KMS-11 (cell line): ENCODE measurements around the gene CR1.
"Not testable (repeated sequence)": the region's sequence is repeated elsewhere in the genome, so short reads cannot be mapped to it uniquely, and the experiment has no call there.

ENCODE experiments used
- H2AFZ ChIP-seq: fragments of 200-600 bp; sonication (generic); 2 replicates; pipeline ENCODE4 v1.6.1; 2016; ENCODE audit warnings: antibody characterized with exemption, mixed run types, low read depth
- H3K27ac ChIP-seq: fragments of 200-600 bp; sonication (generic); 2 replicates; pipeline ENCODE4 v1.6.1; 2016; ENCODE audit warnings: mild to moderate bottlenecking, mixed run types
- H3K27me3 ChIP-seq: fragments of 200-600 bp; sonication (generic); 2 replicates; pipeline ENCODE4 v1.6.1; 2017; ENCODE audit warnings: mild to moderate bottlenecking, low read depth, mixed run types, moderate library complexity; ENCODE audit not compliant: insufficient read depth
- H3K36me3 ChIP-seq: fragments of 200-600 bp; sonication (generic); 2 replicates; pipeline ENCODE4 v1.6.1; 2017; ENCODE audit warnings: mild to moderate bottlenecking, mixed run types; ENCODE audit not compliant: insufficient read depth
- H3K4me1 ChIP-seq: fragments of 200-600 bp; sonication (generic); 2 replicates; pipeline ENCODE4 v1.6.1; 2016; ENCODE audit warnings: mild to moderate bottlenecking, low read depth, mixed run types; ENCODE audit not compliant: poor library complexity, severe bottlenecking
- H3K4me2 ChIP-seq: fragments of 200-600 bp; sonication (generic); 2 replicates; pipeline ENCODE4 v1.7.0; 2016; ENCODE audit warnings: mild to moderate bottlenecking, mixed run types
- H3K4me3 ChIP-seq: fragments of 200-600 bp; sonication (generic); IDR thresholded peaks from 2 replicates; pipeline ENCODE4 v1.6.1; 2017; ENCODE audit warnings: low read depth, low read length, mixed read lengths; ENCODE audit not compliant: insufficient read depth
- H3K79me2 ChIP-seq: fragments of 200-600 bp; sonication (generic); 2 replicates; pipeline ENCODE4 v1.6.1; 2016; ENCODE audit warnings: low read depth, mixed run types; ENCODE audit not compliant: insufficient read depth
- H3K9ac ChIP-seq: fragments of 200-600 bp; sonication (generic); 2 replicates; pipeline ENCODE4 v1.6.1; 2016; ENCODE audit warnings: mild to moderate bottlenecking, mixed run types
- H4K20me1 ChIP-seq: fragments of 200-600 bp; sonication (generic); 2 replicates; pipeline ENCODE4 v1.6.1; 2016; ENCODE audit warnings: mild to moderate bottlenecking, mixed run types; ENCODE audit not compliant: insufficient read depth
- CTCF ChIP-seq: fragments of 200-600 bp; sonication (generic); conservative IDR thresholded peaks from 2 replicates; pipeline ENCODE4 v1.6.1; 2017; ENCODE audit warnings: low read depth, mild to moderate bottlenecking, antibody characterized with exemption, low read length, moderate library complexity, mixed read lengths

Gene CR1

GRCh38 chr1:207546677-207547357 lies 50.9 kb downstream of the CR1 start:
- H3K4me1 ChIP-seq, H3K79me2 ChIP-seq, H3K4me3 ChIP-seq, H3K27me3 ChIP-seq, H2AFZ ChIP-seq, H3K4me2 ChIP-seq, H3K9ac ChIP-seq, H4K20me1 ChIP-seq, H3K36me3 ChIP-seq, H3K27ac ChIP-seq: not testable (repeated sequence)

- H3K4me2 ChIP-seq, H3K79me2 ChIP-seq, H3K4me3 ChIP-seq, H4K20me1 ChIP-seq, H2AFZ ChIP-seq, H3K9ac ChIP-seq, H3K27me3 ChIP-seq, H3K4me1 ChIP-seq, H3K36me3 ChIP-seq, H3K27ac ChIP-seq: not testable (repeated sequence)
These were observed 58.9 kb downstream of the CR1 start for GRCh38 chr1:207554823-207555222.

GRCh38 chr1:207565546-207566468 lies 69.8 kb downstream of the CR1 start:
- Histone ChIP-seq H2AFZ (no peak overlapping the region), H3K36me3 (no peaks in the 10 kb centered on the region), H3K4me3 (no peak overlapping the region), H4K20me1 (no peaks in the 10 kb centered on the region), H3K27ac (no peak overlapping the region), H3K4me2 (no peak overlapping the region), H3K27me3 (no peaks in the 10 kb centered on the region), H3K9ac (no peak overlapping the region), H3K79me2 (no peaks in the 10 kb centered on the region), H3K4me1 (no peaks in the 10 kb centered on the region)
- TF ChIP-seq CTCF = peak; percentile 62

- not testable (repeated sequence) for H3K79me2 ChIP-seq, H2AFZ ChIP-seq, H3K27me3 ChIP-seq, H4K20me1 ChIP-seq, H3K27ac ChIP-seq, H3K36me3 ChIP-seq, H3K4me2 ChIP-seq, H3K4me1 ChIP-seq, H3K9ac ChIP-seq, H3K4me3 ChIP-seq
These were observed 76.0 kb downstream of the CR1 start for GRCh38 chr1:207571926-207572325.

GRCh38 chr1:207573074-207573473 lies 77.1 kb downstream of the CR1 start:
- not testable (repeated sequence) for H3K79me2 ChIP-seq, H3K27me3 ChIP-seq, H3K27ac ChIP-seq, H2AFZ ChIP-seq, H3K4me1 ChIP-seq, H4K20me1 ChIP-seq, H3K36me3 ChIP-seq, H3K4me2 ChIP-seq, H3K9ac ChIP-seq, H3K4me3 ChIP-seq

GRCh38 chr1:207575381-207575780 lies 79.4 kb downstream of the CR1 start:
- H3K9ac ChIP-seq, H3K4me1 ChIP-seq, H3K79me2 ChIP-seq, H2AFZ ChIP-seq, H3K4me2 ChIP-seq, H4K20me1 ChIP-seq, H3K27ac ChIP-seq, H3K27me3 ChIP-seq, H3K36me3 ChIP-seq, H3K4me3 ChIP-seq: not testable (repeated sequence)
